NCI-H524 (cell line): ENCODE results near the gene TSPY1.
"Not testable (repeated sequence)": the region's sequence is repeated elsewhere in the genome, so short reads cannot be mapped to it uniquely, and the experiment has no call there.

Experiments used
- DNase-seq, 2 experiments: peaks; one replicate each; lab custom pipeline; 2025; lab: John Stamatoyannopoulos, UW

Gene TSPY1, protein sequence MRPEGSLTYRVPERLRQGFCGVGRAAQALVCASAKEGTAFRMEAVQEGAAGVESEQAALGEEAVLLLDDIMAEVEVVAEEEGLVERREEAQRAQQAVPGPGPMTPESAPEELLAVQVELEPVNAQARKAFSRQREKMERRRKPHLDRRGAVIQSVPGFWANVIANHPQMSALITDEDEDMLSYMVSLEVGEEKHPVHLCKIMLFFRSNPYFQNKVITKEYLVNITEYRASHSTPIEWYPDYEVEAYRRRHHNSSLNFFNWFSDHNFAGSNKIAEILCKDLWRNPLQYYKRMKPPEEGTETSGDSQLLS

GRCh38 chrY:9466655-9467054, at the start of gene TSPY1:
TSS of gene TSPY1 (plus strand) at chrY:9466955. CDS start at chrY:9467001, 46 bp downstream.
- not testable (repeated sequence) for DNase-seq

DNA sequence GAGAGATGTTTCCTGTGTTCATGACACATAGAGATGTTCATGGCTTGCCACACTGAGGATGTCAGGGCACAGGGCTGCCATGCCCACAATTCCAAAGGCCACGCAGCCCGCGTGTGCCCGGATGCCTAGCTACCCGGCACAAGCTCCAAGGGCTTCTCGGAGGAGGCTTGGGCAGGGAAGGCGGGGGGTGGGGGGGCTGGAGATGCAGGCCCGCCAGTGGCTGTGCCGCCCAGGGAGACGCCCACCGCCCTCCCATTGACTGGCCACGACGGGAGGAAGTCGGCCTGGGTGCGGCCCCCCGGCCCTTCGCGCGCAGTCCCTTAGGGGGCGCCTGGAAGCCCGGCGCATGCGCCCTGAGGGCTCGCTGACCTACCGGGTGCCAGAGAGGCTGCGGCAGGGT, 20.2 kb downstream of the TSPY1 start, which contains the start of gene TSPY9:
Gene TSPY9, plus strand, starts transcription at position 301 of the 400 bp plus-strand sequence. Its CDS starts 46 bp downstream, at position 347.
- not testable (repeated sequence) for DNase-seq

DNA sequence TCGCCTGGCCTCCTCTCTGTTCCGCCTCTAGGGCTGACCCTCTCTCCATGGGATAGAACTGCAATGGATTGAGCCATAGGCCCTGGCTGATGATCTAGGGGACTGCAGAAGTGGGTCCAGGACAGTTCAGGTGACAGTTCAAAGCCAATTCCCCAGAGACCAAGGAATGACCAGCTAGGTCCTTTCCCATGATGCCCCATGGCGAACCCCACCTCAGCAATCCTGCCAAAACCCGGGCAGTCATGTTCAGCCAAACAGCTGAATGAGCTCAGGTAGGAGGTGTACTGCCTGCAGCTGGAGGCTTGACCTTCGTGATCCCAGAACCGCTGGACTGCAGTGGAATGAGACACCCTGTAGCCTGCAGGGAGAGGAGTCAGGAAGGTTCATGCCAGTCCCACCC, 37.6 kb downstream of the TSPY1 start:
- not testable (repeated sequence) for DNase-seq

DNA sequence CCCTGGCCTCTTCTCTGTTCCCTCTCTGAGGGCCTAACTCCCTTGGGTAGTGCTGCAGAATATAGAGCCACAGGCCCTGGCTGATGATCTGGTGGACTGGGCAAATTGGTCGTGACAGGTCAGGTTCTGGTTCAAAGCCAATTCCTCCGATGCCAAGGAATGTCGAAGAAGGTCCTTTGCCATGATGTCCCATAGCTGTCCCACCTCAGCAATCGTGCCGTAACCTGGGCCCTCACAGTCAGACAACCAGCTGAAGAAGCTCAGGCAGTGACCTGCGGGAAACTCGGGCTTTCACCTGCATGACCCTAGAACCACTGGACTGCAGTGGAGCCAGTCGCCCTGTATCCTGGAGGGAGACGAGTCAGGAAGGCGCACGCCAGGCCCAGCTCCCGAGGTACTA, 49.5 kb downstream of the TSPY1 start:
- DNase-seq: not testable (repeated sequence)
